DND-41 (cell line): ENCODE measurements around the gene ZRANB3.

ENCODE experiments used
- ATAC-seq: fragments of 200-7000 bp; cut with Tn5 transposase; 3 replicates; pipeline ENCODE4 v1.9.1; 2021; ENCODE audit warnings: low read depth; ENCODE audit not compliant: insufficient read depth
- DNase-seq: peaks from one replicate; pipeline ENCODE4 v3.0.0-alpha.2; 2020
- H2AFZ ChIP-seq: 2 replicates; pipeline ENCODE4 v1.6.0; 2012; ENCODE audit warnings: low read depth, low read length
- H3K27ac ChIP-seq: 2 replicates; pipeline ENCODE4 v1.5.1; 2012; ENCODE audit warnings: low read length, inconsistent platforms
- H3K27me3 ChIP-seq: fragments of 200-600 bp; sonication (generic); 2 replicates; pipeline ENCODE4 v1.6.0; 2012; ENCODE audit warnings: low read length, mild to moderate bottlenecking, inconsistent platforms; ENCODE audit not compliant: insufficient read depth, poor library complexity
- H3K36me3 ChIP-seq: 2 replicates; pipeline ENCODE4 v1.5.1; 2012; ENCODE audit warnings: low read length, inconsistent platforms; ENCODE audit not compliant: insufficient read depth
- H3K4me1 ChIP-seq: 2 replicates; pipeline ENCODE4 v1.5.1; 2012; ENCODE audit warnings: mild to moderate bottlenecking, low read length; ENCODE audit not compliant: insufficient read depth
- H3K4me2 ChIP-seq: 2 replicates; pipeline ENCODE4 v1.6.0; 2012; ENCODE audit warnings: mild to moderate bottlenecking, moderate library complexity, low read length, inconsistent platforms; ENCODE audit not compliant: insufficient read depth
- H3K4me3 ChIP-seq, 2 experiments: fragments of 200-600 bp in 1 of 2; shearing (Covaris generic) in 1 of 2; 2 replicates each; pipeline ENCODE4 v1.5.1; 2012 to 2016; ENCODE audit warnings: inconsistent platforms in 2 of 2, low read length in 2 of 2, mild to moderate bottlenecking in 2 of 2, low read depth in 1 of 2, moderate library complexity in 1 of 2
- H3K79me2 ChIP-seq: 2 replicates; pipeline ENCODE4 v1.6.0; 2012; ENCODE audit warnings: low read length, inconsistent platforms; ENCODE audit not compliant: insufficient read depth
- H3K9ac ChIP-seq: 2 replicates; pipeline ENCODE4 v1.6.0; 2012; ENCODE audit warnings: low read depth, mild to moderate bottlenecking, inconsistent platforms, low read length, moderate library complexity
- H3K9me3 ChIP-seq: 2 replicates; pipeline ENCODE4 v1.5.1; 2012; ENCODE audit warnings: low read length, moderate library complexity, mild to moderate bottlenecking, inconsistent platforms; ENCODE audit not compliant: insufficient read depth, severe bottlenecking
- H4K20me1 ChIP-seq: 2 replicates; pipeline ENCODE4 v1.6.0; 2012; ENCODE audit warnings: low read length; ENCODE audit not compliant: insufficient read depth
- CTCF ChIP-seq: IDR thresholded peaks from 2 replicates; pipeline ENCODE4 v1.5.1; 2012; ENCODE audit warnings: borderline replicate concordance, low read length, moderate library complexity, mild to moderate bottlenecking; ENCODE audit not compliant: poor library complexity, severe bottlenecking; ENCODE audit errors: extremely low read depth
- EZH2 ChIP-seq: IDR thresholded peaks from 3 replicates; pipeline ENCODE4 v1.6.1; 2012; ENCODE audit warnings: borderline replicate concordance, low read depth, mild to moderate bottlenecking, moderate library complexity, low read length, inconsistent platforms; ENCODE audit not compliant: severe bottlenecking

ZRANB3 gene

GRCh38 chr2:135186054-135186453, 345.0 kb downstream of the ZRANB3 start:
- no peak overlapping the region for H2AFZ ChIP-seq
- H3K4me2 ChIP-seq, result no peak overlapping the region
- ATAC-seq (no peak), DNase-seq (no peak)
- no peaks in the 10 kb centered on the region for H4K20me1 ChIP-seq
- no peak overlapping the region for H3K4me3 ChIP-seq
- TF ChIP-seq CTCF (no peak), EZH2 (no peak)
- no peaks in the 10 kb centered on the region for H3K36me3 ChIP-seq
- H3K4me1 ChIP-seq, result no peaks in the 10 kb centered on the region
- H3K9me3 ChIP-seq, result peaks cover 6% of the 10 kb centered on the region
- H3K27me3 ChIP-seq, result no peaks in the 10 kb centered on the region
- no peaks in the 10 kb centered on the region for H3K79me2 ChIP-seq
- no peak overlapping the region for H3K9ac ChIP-seq
- no peak overlapping the region for H3K27ac ChIP-seq

GRCh38 chr2:135183822-135184221, 347.2 kb downstream of the ZRANB3 start:
- Histone ChIP-seq H3K27me3 (no peaks in the 10 kb centered on the region), H4K20me1 (no peaks in the 10 kb centered on the region), H3K9ac (no peak overlapping the region), H2AFZ (no peak overlapping the region), H3K9me3 (no peaks in the 10 kb centered on the region), H3K27ac (no peak overlapping the region), H3K4me3 (no peak overlapping the region), H3K4me2 (no peak overlapping the region), H3K79me2 (no peaks in the 10 kb centered on the region), H3K36me3 (no peaks in the 10 kb centered on the region), H3K4me1 (no peaks in the 10 kb centered on the region)
- ATAC-seq (no peak), DNase-seq (no peak)
- TF ChIP-seq CTCF (no peak), EZH2 (no peak)

- ATAC-seq (no peak), DNase-seq (no peak)
- H4K20me1 ChIP-seq, result no peaks in the 10 kb centered on the region
- no peak overlapping the region for H2AFZ ChIP-seq
- TF ChIP-seq CTCF (no peak), EZH2 (no peak)
- no peak overlapping the region for H3K4me2 ChIP-seq
- H3K27ac ChIP-seq, result no peak overlapping the region
- H3K4me1 ChIP-seq, result no peaks in the 10 kb centered on the region
- H3K9me3 ChIP-seq, result no peaks in the 10 kb centered on the region
- no peaks in the 10 kb centered on the region for H3K79me2 ChIP-seq
- H3K9ac ChIP-seq, result no peak overlapping the region
- no peaks in the 10 kb centered on the region for H3K36me3 ChIP-seq
- no peaks in the 10 kb centered on the region for H3K27me3 ChIP-seq
- no peak overlapping the region for H3K4me3 ChIP-seq
Measured at GRCh38 chr2:135182601-135183000, 348.4 kb downstream of the ZRANB3 start.

GRCh38 chr2:135182190-135182589, 348.8 kb downstream of the ZRANB3 start:
- H3K4me2 ChIP-seq, result no peak overlapping the region
- no peaks in the 10 kb centered on the region for H3K27me3 ChIP-seq
- H2AFZ ChIP-seq, result no peak overlapping the region
- DNase-seq (no peak), ATAC-seq (no peak)
- H4K20me1 ChIP-seq, result no peaks in the 10 kb centered on the region
- H3K36me3 ChIP-seq, result no peaks in the 10 kb centered on the region
- H3K4me1 ChIP-seq, result no peaks in the 10 kb centered on the region
- TF ChIP-seq EZH2 (no peak), CTCF (no peak)
- H3K9me3 ChIP-seq, result peaks cover under 1% of the 10 kb centered on the region
- no peak overlapping the region for H3K4me3 ChIP-seq
- no peak overlapping the region for H3K27ac ChIP-seq
- H3K9ac ChIP-seq, result no peak overlapping the region
- no peaks in the 10 kb centered on the region for H3K79me2 ChIP-seq
